Measurements from ENCODE around the gene PHAF1. TPM values are rescaled to one million over a fixed set of nuclear protein-coding genes. Genes with fewer than 3 reads are reported as not detected.

Gene PHAF1
- total and polyA plus RNA-seq, 9 of the 15 experiments (the other 6 are each of a cell fraction or from before 2014, with no cell fraction given): 5.1 to 25.4 (median 13.8) TPM

DNA sequence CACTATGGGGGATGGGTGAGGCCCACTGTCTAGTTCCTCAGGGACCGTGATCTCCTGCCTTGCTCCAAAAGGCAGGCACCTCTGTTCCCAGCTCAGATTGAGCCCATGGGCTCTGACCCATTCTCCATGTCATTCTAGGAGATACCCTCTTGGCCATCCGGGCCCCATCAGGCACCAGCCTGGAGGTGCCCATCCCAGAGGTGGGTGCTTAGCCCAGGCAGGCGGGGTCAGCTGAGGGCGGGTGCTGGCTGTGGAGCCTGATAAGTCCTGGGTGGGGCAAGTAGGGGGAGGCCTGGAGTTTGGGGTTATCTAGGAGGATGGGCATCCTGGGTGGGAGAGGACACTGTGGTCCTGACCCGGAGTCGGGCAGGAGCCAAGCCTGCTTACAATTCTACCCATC is 84.5 kb downstream of the PHAF1 start (continued):
- TF ChIP-seq, protein P1, sequence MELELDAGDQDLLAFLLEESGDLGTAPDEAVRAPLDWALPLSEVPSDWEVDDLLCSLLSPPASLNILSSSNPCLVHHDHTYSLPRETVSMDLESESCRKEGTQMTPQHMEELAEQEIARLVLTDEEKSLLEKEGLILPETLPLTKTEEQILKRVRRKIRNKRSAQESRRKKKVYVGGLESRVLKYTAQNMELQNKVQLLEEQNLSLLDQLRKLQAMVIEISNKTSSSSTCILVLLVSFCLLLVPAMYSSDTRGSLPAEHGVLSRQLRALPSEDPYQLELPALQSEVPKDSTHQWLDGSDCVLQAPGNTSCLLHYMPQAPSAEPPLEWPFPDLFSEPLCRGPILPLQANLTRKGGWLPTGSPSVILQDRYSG (tag; conservative IDR thresholded peaks at IDR 0.05; ENCODE audit: low read depth): no peak
- no peak for TF ChIP-seq PCBP2 (IDR thresholded peaks at IDR 0.05; ENCODE audit: low read depth, low read length, poor library complexity, severe bottlenecking)
- no peak for TF ChIP-seq NR1H2 (CRISPR knock-in tag; IDR thresholded peaks at IDR 0.05)
- TF ChIP-seq, protein P2, sequence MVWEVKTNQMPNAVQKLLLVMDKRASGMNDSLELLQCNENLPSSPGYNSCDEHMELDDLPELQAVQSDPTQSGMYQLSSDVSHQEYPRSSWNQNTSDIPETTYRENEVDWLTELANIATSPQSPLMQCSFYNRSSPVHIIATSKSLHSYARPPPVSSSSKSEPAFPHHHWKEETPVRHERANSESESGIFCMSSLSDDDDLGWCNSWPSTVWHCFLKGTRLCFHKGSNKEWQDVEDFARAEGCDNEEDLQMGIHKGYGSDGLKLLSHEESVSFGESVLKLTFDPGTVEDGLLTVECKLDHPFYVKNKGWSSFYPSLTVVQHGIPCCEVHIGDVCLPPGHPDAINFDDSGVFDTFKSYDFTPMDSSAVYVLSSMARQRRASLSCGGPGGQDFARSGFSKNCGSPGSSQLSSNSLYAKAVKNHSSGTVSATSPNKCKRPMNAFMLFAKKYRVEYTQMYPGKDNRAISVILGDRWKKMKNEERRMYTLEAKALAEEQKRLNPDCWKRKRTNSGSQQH (CRISPR knock-in tag; IDR thresholded peaks at IDR 0.05): no peak
- TF ChIP-seq, protein P3, sequence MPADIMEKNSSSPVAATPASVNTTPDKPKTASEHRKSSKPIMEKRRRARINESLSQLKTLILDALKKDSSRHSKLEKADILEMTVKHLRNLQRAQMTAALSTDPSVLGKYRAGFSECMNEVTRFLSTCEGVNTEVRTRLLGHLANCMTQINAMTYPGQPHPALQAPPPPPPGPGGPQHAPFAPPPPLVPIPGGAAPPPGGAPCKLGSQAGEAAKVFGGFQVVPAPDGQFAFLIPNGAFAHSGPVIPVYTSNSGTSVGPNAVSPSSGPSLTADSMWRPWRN (IDR thresholded peaks at IDR 0.05; ENCODE audit: low read depth): no peak
- TF ChIP-seq, protein P4, sequence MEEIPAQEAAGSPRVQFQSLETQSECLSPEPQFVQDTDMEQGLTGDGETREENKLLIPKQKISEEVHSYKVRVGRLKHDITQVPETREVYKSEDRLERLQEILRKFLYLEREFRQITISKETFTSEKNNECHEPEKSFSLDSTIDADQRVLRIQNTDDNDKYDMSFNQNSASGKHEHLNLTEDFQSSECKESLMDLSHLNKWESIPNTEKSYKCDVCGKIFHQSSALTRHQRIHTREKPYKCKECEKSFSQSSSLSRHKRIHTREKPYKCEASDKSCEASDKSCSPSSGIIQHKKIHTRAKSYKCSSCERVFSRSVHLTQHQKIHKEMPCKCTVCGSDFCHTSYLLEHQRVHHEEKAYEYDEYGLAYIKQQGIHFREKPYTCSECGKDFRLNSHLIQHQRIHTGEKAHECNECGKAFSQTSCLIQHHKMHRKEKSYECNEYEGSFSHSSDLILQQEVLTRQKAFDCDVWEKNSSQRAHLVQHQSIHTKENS (CRISPR knock-in tag; IDR thresholded peaks at IDR 0.05): no peak
- TF ChIP-seq, protein P5, sequence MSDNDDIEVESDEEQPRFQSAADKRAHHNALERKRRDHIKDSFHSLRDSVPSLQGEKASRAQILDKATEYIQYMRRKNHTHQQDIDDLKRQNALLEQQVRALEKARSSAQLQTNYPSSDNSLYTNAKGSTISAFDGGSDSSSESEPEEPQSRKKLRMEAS (CRISPR knock-in tag; IDR thresholded peaks at IDR 0.05): no peak
- no peak for TF ChIP-seq ZNF75A (CRISPR knock-in tag; IDR thresholded peaks at IDR 0.05)
- no peak for TF ChIP-seq KLF6 (CRISPR knock-in tag; IDR thresholded peaks at IDR 0.05; ENCODE audit: borderline replicate concordance)
- TF ChIP-seq ETS2 (tag; IDR thresholded peaks at IDR 0.05; ENCODE audit: borderline replicate concordance, poor library complexity, severe bottlenecking): no peak
- no peak for TF ChIP-seq ZNF717 (CRISPR knock-in tag; IDR thresholded peaks at IDR 0.05)
- 0 out of 2 replicates have a peak, but pooled peaks have one; percentile 15 for TF ChIP-seq POLR2AphosphoS5 (IDR thresholded peaks at IDR 0.05; ENCODE audit: control insufficient read depth, insufficient read depth, low read depth, low read length)
- TF ChIP-seq RBM34 (IDR thresholded peaks at IDR 0.05; ENCODE audit: borderline replicate concordance, insufficient read depth, low read length): no peak
- TF ChIP-seq HNRNPLL (IDR thresholded peaks at IDR 0.05; ENCODE audit: low read depth, low read length, poor library complexity, severe bottlenecking): no peak
- TF ChIP-seq, protein P6, sequence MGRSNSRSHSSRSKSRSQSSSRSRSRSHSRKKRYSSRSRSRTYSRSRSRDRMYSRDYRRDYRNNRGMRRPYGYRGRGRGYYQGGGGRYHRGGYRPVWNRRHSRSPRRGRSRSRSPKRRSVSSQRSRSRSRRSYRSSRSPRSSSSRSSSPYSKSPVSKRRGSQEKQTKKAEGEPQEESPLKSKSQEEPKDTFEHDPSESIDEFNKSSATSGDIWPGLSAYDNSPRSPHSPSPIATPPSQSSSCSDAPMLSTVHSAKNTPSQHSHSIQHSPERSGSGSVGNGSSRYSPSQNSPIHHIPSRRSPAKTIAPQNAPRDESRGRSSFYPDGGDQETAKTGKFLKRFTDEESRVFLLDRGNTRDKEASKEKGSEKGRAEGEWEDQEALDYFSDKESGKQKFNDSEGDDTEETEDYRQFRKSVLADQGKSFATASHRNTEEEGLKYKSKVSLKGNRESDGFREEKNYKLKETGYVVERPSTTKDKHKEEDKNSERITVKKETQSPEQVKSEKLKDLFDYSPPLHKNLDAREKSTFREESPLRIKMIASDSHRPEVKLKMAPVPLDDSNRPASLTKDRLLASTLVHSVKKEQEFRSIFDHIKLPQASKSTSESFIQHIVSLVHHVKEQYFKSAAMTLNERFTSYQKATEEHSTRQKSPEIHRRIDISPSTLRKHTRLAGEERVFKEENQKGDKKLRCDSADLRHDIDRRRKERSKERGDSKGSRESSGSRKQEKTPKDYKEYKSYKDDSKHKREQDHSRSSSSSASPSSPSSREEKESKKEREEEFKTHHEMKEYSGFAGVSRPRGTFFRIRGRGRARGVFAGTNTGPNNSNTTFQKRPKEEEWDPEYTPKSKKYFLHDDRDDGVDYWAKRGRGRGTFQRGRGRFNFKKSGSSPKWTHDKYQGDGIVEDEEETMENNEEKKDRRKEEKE (IDR thresholded peaks at IDR 0.05; ENCODE audit: borderline replicate concordance in 1 of 2, control insufficient read depth in 1 of 2, low read depth in 2 of 2, low read length in 1 of 2): no peak

Measured in K562 (cell line).